ENCODE results near the gene RRAD. TPM values are rescaled to one million over a fixed set of nuclear protein-coding genes. Genes with fewer than 3 reads are reported as not detected.

The RRAD gene
- total RNA-seq, 4 donors from 2014 or later, result 23.7 to 132 (median 109) TPM

- 62 to 77% methylated on average over 4 to 5 of the region's 5 CpGs for WGBS, 2 donors
These were observed 5.6 kb downstream of the RRAD start for GRCh38 chr16:66919569-66920298.

GRCh38 chr16:66918803-66919568 lies 6.3 kb downstream of the RRAD start, which contains the start of gene CDH16:
TSS of gene CDH16 (minus strand) at chr16:66918885. CDS start at chr16:66918065, 820 bp downstream.
- no peak for TF ChIP-seq POLR2A (IDR thresholded peaks at IDR 0.05)
- TF ChIP-seq EP300 (IDR thresholded peaks at IDR 0.05), result no peak
- TF ChIP-seq, protein P1, sequence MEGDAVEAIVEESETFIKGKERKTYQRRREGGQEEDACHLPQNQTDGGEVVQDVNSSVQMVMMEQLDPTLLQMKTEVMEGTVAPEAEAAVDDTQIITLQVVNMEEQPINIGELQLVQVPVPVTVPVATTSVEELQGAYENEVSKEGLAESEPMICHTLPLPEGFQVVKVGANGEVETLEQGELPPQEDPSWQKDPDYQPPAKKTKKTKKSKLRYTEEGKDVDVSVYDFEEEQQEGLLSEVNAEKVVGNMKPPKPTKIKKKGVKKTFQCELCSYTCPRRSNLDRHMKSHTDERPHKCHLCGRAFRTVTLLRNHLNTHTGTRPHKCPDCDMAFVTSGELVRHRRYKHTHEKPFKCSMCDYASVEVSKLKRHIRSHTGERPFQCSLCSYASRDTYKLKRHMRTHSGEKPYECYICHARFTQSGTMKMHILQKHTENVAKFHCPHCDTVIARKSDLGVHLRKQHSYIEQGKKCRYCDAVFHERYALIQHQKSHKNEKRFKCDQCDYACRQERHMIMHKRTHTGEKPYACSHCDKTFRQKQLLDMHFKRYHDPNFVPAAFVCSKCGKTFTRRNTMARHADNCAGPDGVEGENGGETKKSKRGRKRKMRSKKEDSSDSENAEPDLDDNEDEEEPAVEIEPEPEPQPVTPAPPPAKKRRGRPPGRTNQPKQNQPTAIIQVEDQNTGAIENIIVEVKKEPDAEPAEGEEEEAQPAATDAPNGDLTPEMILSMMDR (IDR thresholded peaks at IDR 0.05), result no peak
- no peak for DNase-seq (ENCODE audit: low spot score in 2 of 2)
- Histone ChIP-seq H3K4me3 (no peak within 1 kb of the TSS), H3K27me3 (peaks cover 0 to 8% of the 10 kb centered on the region in 2 donors), H3K36me3 (peaks cover 0 to 10% (median 0%) of the 10 kb centered on the region in 3 donors), H3K9me3 (no peaks in the 10 kb centered on the region), H3K4me1 (peaks cover 0 to 23% (median 0%) of the 10 kb centered on the region in 4 donors), H3K27ac (peak within 1 kb of the TSS in 2 of 4 donors; percentile 7 to 63)
- WGBS, 2 donors, result 70 to 73% methylated on average over 7 of the region's 7 CpGs

More at GRCh38 chr16:66919569-66920298, 5.6 kb downstream of the RRAD start:
- TF ChIP-seq EP300 (IDR thresholded peaks at IDR 0.05), result no peak
- TF ChIP-seq, protein P1 (IDR thresholded peaks at IDR 0.05), result no peak
- no peak for TF ChIP-seq POLR2A (IDR thresholded peaks at IDR 0.05)
- Histone ChIP-seq H3K4me3 (no peak overlapping the region), H3K27me3 (peaks cover 0 to 16% of the 10 kb centered on the region in 2 donors), H3K36me3 (peaks cover 0 to 10% (median 0%) of the 10 kb centered on the region in 3 donors), H3K4me1 (peaks cover 0 to 26% (median 0%) of the 10 kb centered on the region in 4 donors), H3K9me3 (no peaks in the 10 kb centered on the region), H3K27ac (peak overlapping the region in 1 of 4 donors; percentile 47)
- no peak for DNase-seq (ENCODE audit: low spot score in 2 of 2)

DNA sequence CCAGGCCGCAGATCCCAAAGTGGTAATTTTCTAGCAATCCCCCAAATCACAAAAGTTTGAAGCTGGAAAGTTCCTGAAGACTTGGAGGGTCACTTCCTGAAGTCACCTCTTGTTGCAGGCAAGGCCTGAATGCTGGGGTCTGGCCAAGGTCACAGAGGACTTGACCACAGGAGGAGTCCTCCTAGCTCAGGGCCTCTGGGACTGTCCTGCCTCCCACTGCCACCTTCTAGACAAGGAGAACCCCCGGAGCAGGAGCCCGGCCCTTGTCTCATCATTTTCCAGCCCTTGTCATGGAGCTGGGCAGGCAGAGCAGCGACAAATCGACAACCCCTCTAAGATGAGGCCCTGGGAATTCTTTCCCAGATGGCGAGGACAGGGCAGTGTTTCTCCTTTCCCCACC lies 7.0 kb downstream of the RRAD start:
- 84 to 86% methylated on average over 6 of the region's 6 CpGs for WGBS, 2 donors
- DNase-seq (ENCODE audit: low spot score in 2 of 2), result no peak
- no peak for TF ChIP-seq POLR2A (IDR thresholded peaks at IDR 0.05)

GRCh38 chr16:66917741-66918140 lies 7.6 kb downstream of the RRAD start:
- Histone ChIP-seq H3K4me3 (no peak overlapping the region), H3K4me1 (peaks cover 0 to 14% (median 0%) of the 10 kb centered on the region in 4 donors), H3K9me3 (no peaks in the 10 kb centered on the region), H3K27me3 (no peaks in the 10 kb centered on the region), H3K36me3 (peaks cover 0 to 4% (median 0%) of the 10 kb centered on the region in 3 donors), H3K27ac (no peak overlapping the region)
- 78 to 89% methylated on average over 9 of the region's 9 CpGs for WGBS, 2 donors
- TF ChIP-seq, protein P1 (IDR thresholded peaks at IDR 0.05), result no peak
- TF ChIP-seq EP300 (IDR thresholded peaks at IDR 0.05) (no peak), POLR2A (IDR thresholded peaks at IDR 0.05) (no peak)
- DNase-seq (ENCODE audit: low spot score in 2 of 2), result no peak

More for the DNA sequence above, 7.0 kb downstream of the RRAD start:
- peaks cover 0 to 19% (median 0%) of the 10 kb centered on the region in 4 donors for H3K4me1 ChIP-seq
- peak overlapping the region in 2 of 4 donors; percentile 7 to 63 for H3K27ac ChIP-seq
- H3K27me3 ChIP-seq, result peaks cover 0 to 2% of the 10 kb centered on the region in 2 donors
- H3K9me3 ChIP-seq, result no peaks in the 10 kb centered on the region
- peaks cover 0 to 9% (median 0%) of the 10 kb centered on the region in 3 donors for H3K36me3 ChIP-seq
- no peak overlapping the region for H3K4me3 ChIP-seq

- TF ChIP-seq POLR2A (IDR thresholded peaks at IDR 0.05) (no peak), EP300 (IDR thresholded peaks at IDR 0.05) (no peak)
- TF ChIP-seq, protein P1 (IDR thresholded peaks at IDR 0.05), result no peak
- H3K27ac ChIP-seq, result no peak overlapping the region
- H3K4me1 ChIP-seq, result peaks cover 0 to 8% (median 0%) of the 10 kb centered on the region in 4 donors
- H3K9me3 ChIP-seq, result no peaks in the 10 kb centered on the region
- no peak overlapping the region for H3K4me3 ChIP-seq
- DNase-seq (ENCODE audit: low spot score in 2 of 2), result no peak
- no peaks in the 10 kb centered on the region for H3K36me3 ChIP-seq
- WGBS, 2 donors, result 84 to 88% methylated on average over 6 of the region's 6 CpGs
- H3K27me3 ChIP-seq, result no peaks in the 10 kb centered on the region
These were observed 8.8 kb downstream of the RRAD start for GRCh38 chr16:66916518-66916917.
